T-helper 1 cell (primary cell): ENCODE data around the gene SMAD4.
"Not testable (repeated sequence)": the region's sequence is repeated elsewhere in the genome, so short reads cannot be mapped to it uniquely, and the experiment has no call there.

Experiments
- DNase-seq, 5 donors: peaks; one replicate each; pipeline ENCODE4 v3.0.0-alpha.2; 2012 to 2020

SMAD4 gene

GRCh38 chr18:51111633-51112355, 81.8 kb downstream of the SMAD4 start:
- DNase-seq: not testable (repeated sequence)

- DNase-seq: not testable (repeated sequence)
These were observed 87.0 kb downstream of the SMAD4 start for GRCh38 chr18:51116996-51117395.

GRCh38 chr18:51119561-51119960, 89.5 kb downstream of the SMAD4 start:
- DNase-seq: not testable (repeated sequence)

GRCh38 chr18:51119976-51120375, 90.0 kb downstream of the SMAD4 start:
- not testable (repeated sequence) for DNase-seq

- DNase-seq: no peak
These were observed 91.0 kb downstream of the SMAD4 start for GRCh38 chr18:51120809-51121596.

GRCh38 chr18:51121597-51121857, 91.5 kb downstream of the SMAD4 start:
- DNase-seq: no peak

GRCh38 chr18:51122266-51123045, 92.4 kb downstream of the SMAD4 start:
- no peak for DNase-seq

GRCh38 chr18:51123046-51123395, 93.0 kb downstream of the SMAD4 start:
- DNase-seq: no peak

GRCh38 chr18:51123481-51123880, 93.5 kb downstream of the SMAD4 start:
- no peak for DNase-seq

GRCh38 chr18:51123936-51124486, 94.0 kb downstream of the SMAD4 start:
- no peak for DNase-seq

GRCh38 chr18:51125976-51126375, 96.0 kb downstream of the SMAD4 start:
- no peak for DNase-seq

GRCh38 chr18:51127664-51128063, 97.7 kb downstream of the SMAD4 start:
- DNase-seq: no peak

GRCh38 chr18:51128533-51128932, 98.5 kb downstream of the SMAD4 start:
- no peak for DNase-seq

GRCh38 chr18:51132256-51132935, 102.4 kb downstream of the SMAD4 start:
- no peak for DNase-seq

GRCh38 chr18:51133580-51134160, 103.7 kb downstream of the SMAD4 start:
- no peak for DNase-seq
